Measurements from ENCODE around the gene NFU1. TPM values are rescaled to one million over a fixed set of nuclear protein-coding genes. Genes with fewer than 3 reads are reported as not detected.

The NFU1 gene
- total and polyA plus RNA-seq, 2 experiments from 2014 or later = 39.9 to 102 TPM

- peaks cover 15% of the 10 kb centered on the region for H4K20me1 ChIP-seq (replicated peaks; ENCODE audit: insufficient read depth)
- Mint-ChIP-seq H3K9me3 (no peaks in the 10 kb centered on the region; the same call in 2 of the 3 replicates), H3K4me1 (peaks cover 26% of the 10 kb centered on the region), H3K27me3 (ENCODE audit: insufficient read depth, low read depth, poor library complexity) (no peaks in the 10 kb centered on the region), H3K36me3 (ENCODE audit: low read depth) (no peaks in the 10 kb centered on the region; the same call in 2 of the 3 replicates), H3K4me3 (peak overlapping the region; percentile 93), H3K27ac (no peak overlapping the region)
- no peaks in the 10 kb centered on the region for H3K9me2 ChIP-seq (ENCODE audit: insufficient read depth)
- peaks cover 22% of the 10 kb centered on the region for H3K4me1 ChIP-seq (ENCODE audit: insufficient read depth)
- no peaks in the 10 kb centered on the region for H3K27me3 ChIP-seq (ENCODE audit: insufficient read depth)
- H3K27ac ChIP-seq (ENCODE audit: low read depth) = peak overlapping the region; percentile 41; the same call in 1 of the 2 replicates
- H3F3A ChIP-seq (replicated peaks; ENCODE audit: low read depth) = no peaks in the 10 kb centered on the region; the same call in 1 of the 2 replicates
- H3K36me3 ChIP-seq (ENCODE audit: insufficient read depth) = no peaks in the 10 kb centered on the region
- no peak for ATAC-seq
- TF ChIP-seq REST (IDR thresholded peaks at IDR 0.05; ENCODE audit: unreplicated experiment) (no peak), STAT1 (IDR thresholded peaks at IDR 0.05; ENCODE audit: unreplicated experiment) (no peak), EZH2 (IDR thresholded peaks at IDR 0.05; ENCODE audit: low read depth, unreplicated experiment) (no peak), NANOG (IDR thresholded peaks at IDR 0.05; ENCODE audit: borderline replicate concordance) (no peak), ETS1 (IDR thresholded peaks at IDR 0.05) (no peak), CTCF (conservative IDR thresholded peaks at IDR 0.05; ENCODE audit: low read depth in 2 of 2) (no peak), POLR2AphosphoS5 (IDR thresholded peaks at IDR 0.05; ENCODE audit: low read depth) (no peak), EZH2phosphoT487 (IDR thresholded peaks at IDR 0.05; ENCODE audit: unreplicated experiment) (no peak), ZNF331 (CRISPR knock-in tag; IDR thresholded peaks at IDR 0.05; ENCODE audit: low read depth) (no peak), CREB1 (CRISPR knock-in tag; IDR thresholded peaks at IDR 0.05; ENCODE audit: low read depth) (no peak), ZNF462 (CRISPR knock-in tag; IDR thresholded peaks at IDR 0.05) (no peak), JUNB (IDR thresholded peaks at IDR 0.05; ENCODE audit: unreplicated experiment) (no peak)
- peaks cover 53% of the 10 kb centered on the region for H3K79me2 ChIP-seq (replicated peaks; ENCODE audit: insufficient read depth)
- peak overlapping the region; percentile 81 for H2AFZ ChIP-seq
- H3K4me3 ChIP-seq = peak overlapping the region; percentile 85
- no peak for DNase-seq (ENCODE audit: low spot score)
- H3K4me2 ChIP-seq = peak overlapping the region; percentile 88
Measured at GRCh38 chr2:69386360-69386759, 50.9 kb downstream of the NFU1 start.

Measured in GM23338 (cell line).